Liver (tissue), 9 donors: ENCODE results near the gene EOMES. TPM values are rescaled to one million over a fixed set of nuclear protein-coding genes. Genes with fewer than 3 reads are reported as not detected.

ENCODE experiments used
- DNase-seq: peaks from one replicate; pipeline ENCODE4 v3.0.0-alpha.2; 2017; ENCODE audit warnings: low spot score
- H3K27ac ChIP-seq, 2 donors: one replicate each; pipeline ENCODE4 v1.7.0; 2013; ENCODE audit warnings: inconsistent platforms in 2 of 2, low read length in 2 of 2, control low read depth in 1 of 2, low read depth in 1 of 2, mild to moderate bottlenecking in 1 of 2
- H3K27me3 ChIP-seq, 4 donors: one replicate each; pipeline versions ENCODE4 v1.6.1 to v1.7.0; 2013; ENCODE audit warnings: low read length in 3 of 4, inconsistent platforms in 1 of 4, mild to moderate bottlenecking in 1 of 4, moderate library complexity in 1 of 4; ENCODE audit not compliant: control insufficient read depth in 4 of 4, insufficient read depth in 4 of 4
- H3K36me3 ChIP-seq, 4 donors: one replicate each; pipeline versions ENCODE4 v1.6.1 to v1.7.0; 2013; ENCODE audit warnings: low read length in 3 of 4, mild to moderate bottlenecking in 3 of 4, low read depth in 1 of 4, moderate library complexity in 1 of 4; ENCODE audit not compliant: control insufficient read depth in 4 of 4, insufficient read depth in 3 of 4
- H3K4me1 ChIP-seq, 4 donors: one replicate each; pipeline versions ENCODE4 v1.6.1 to v1.7.0; 2013; ENCODE audit warnings: low read length in 3 of 4, mild to moderate bottlenecking in 3 of 4, moderate library complexity in 1 of 4; ENCODE audit not compliant: control insufficient read depth in 4 of 4, insufficient read depth in 4 of 4
- H3K4me3 ChIP-seq, 3 donors: one replicate each; pipeline versions ENCODE4 v1.6.1 to v1.7.0; 2013; ENCODE audit warnings: low read length in 3 of 3, control low read depth in 1 of 3, low read depth in 1 of 3, mild to moderate bottlenecking in 1 of 3
- H3K9ac ChIP-seq, 2 donors: one replicate each; pipeline ENCODE4 v1.7.0; 2013; ENCODE audit warnings: low read length in 2 of 2, mild to moderate bottlenecking in 2 of 2, moderate library complexity in 2 of 2, control low read depth in 1 of 2, low read depth in 1 of 2
- H3K9me3 ChIP-seq, 4 donors: one replicate each; pipeline versions ENCODE4 v1.6.1 to v1.7.0; 2013; ENCODE audit warnings: low read length in 3 of 4; ENCODE audit not compliant: control insufficient read depth in 4 of 4
- EGR1 ChIP-seq, 2 donors: IDR thresholded peaks; 2 replicates each; pipeline ENCODE4 v1.6.1; 2016 to 2018; ENCODE audit warnings: antibody characterized with exemption in 2 of 2, low read depth in 2 of 2
- FOXA1 ChIP-seq: IDR thresholded peaks from 2 replicates; pipeline ENCODE4 v1.6.1; 2016; ENCODE audit warnings: antibody characterized with exemption
- FOXA2 ChIP-seq: IDR thresholded peaks from 2 replicates; pipeline ENCODE4 v1.6.1; 2016; ENCODE audit warnings: antibody characterized with exemption
- GABPA ChIP-seq, 2 donors: IDR thresholded peaks in 1 of 2; conservative IDR thresholded peaks in 1 of 2; 2 replicates each; pipeline ENCODE4 v1.6.1; 2016; ENCODE audit warnings: antibody characterized with exemption in 2 of 2, mild to moderate bottlenecking in 1 of 2, moderate library complexity in 1 of 2
- HNF4A ChIP-seq, 2 donors: conservative IDR thresholded peaks; 2 replicates each; pipeline ENCODE4 v1.6.1; 2016; ENCODE audit warnings: antibody characterized with exemption in 2 of 2, mild to moderate bottlenecking in 2 of 2
- HNF4G ChIP-seq: IDR thresholded peaks from 2 replicates; pipeline ENCODE4 v1.6.1; 2016; ENCODE audit warnings: antibody characterized with exemption
- JUND ChIP-seq, 2 donors: IDR thresholded peaks; 2 replicates each; pipeline ENCODE4 v1.6.1; 2016; ENCODE audit warnings: antibody characterized with exemption in 2 of 2
- NR2F2 ChIP-seq: IDR thresholded peaks from 2 replicates; pipeline ENCODE4 v1.6.1; 2016; ENCODE audit warnings: antibody characterized with exemption
- RAD21 ChIP-seq, 2 donors: IDR thresholded peaks; 2 replicates each; pipeline ENCODE4 v1.6.1; 2016; ENCODE audit warnings: antibody characterized with exemption in 2 of 2, mild to moderate bottlenecking in 2 of 2
- RXRA ChIP-seq, 2 donors: IDR thresholded peaks; 2 replicates each; pipeline ENCODE4 v1.6.1; 2017 to 2018; ENCODE audit warnings: antibody characterized with exemption in 2 of 2, mild to moderate bottlenecking in 1 of 2
- SP1 ChIP-seq: IDR thresholded peaks from 2 replicates; pipeline ENCODE4 v1.6.1; 2018; ENCODE audit warnings: antibody characterized with exemption, mild to moderate bottlenecking
- TAF1 ChIP-seq: conservative IDR thresholded peaks from 2 replicates; pipeline ENCODE4 v1.6.1; 2016; ENCODE audit warnings: antibody characterized with exemption, mild to moderate bottlenecking
- YY1 ChIP-seq: IDR thresholded peaks from 2 replicates; pipeline ENCODE4 v1.6.1; 2016; ENCODE audit warnings: antibody characterized with exemption, mild to moderate bottlenecking
- WGBS: extraction: QIAGEN DNeasy Blood & Tissue Kit; methylation state at CpG from one replicate; pipeline ENCODE4 v1.1.7; 2013; 5-methylcytosine and 5-hydroxymethylcytosine counted together
- polyA plus RNA-seq, 2 donors: library from polyadenylated mRNA; stranded (reverse) in 1 of 2; unstranded in 1 of 2; fragments of 200-250 nt in 1 of 2; fragments of >200 nt in 1 of 2; fragmentation: Nextera tagmentation in 1 of 2; extraction: Ambion mirVana in 1 of 2; gene quantifications; one replicate each; pipeline versions ENCODE4 v1.2.1 to v1.2.3, GENCODE V29; 2013 to 2015
- total RNA-seq, 2 donors: library from RNA; depleted of rRNA; stranded (reverse); fragments of >200 nt; gene quantifications; one replicate each; pipeline ENCODE4 v1.2.3, GENCODE V29; 2014
- TF ChIP-seq, protein P1 (sequence below): IDR thresholded peaks from 2 replicates; pipeline ENCODE4 v1.6.1; 2016; ENCODE audit warnings: antibody characterized with exemption
- TF ChIP-seq, protein P2 (sequence below): IDR thresholded peaks from 2 replicates; pipeline ENCODE4 v1.6.1; 2016; ENCODE audit warnings: antibody characterized with exemption
- TF ChIP-seq, protein P3 (sequence below): fragments of 150-350 bp; IDR thresholded peaks from 2 replicates; pipeline ENCODE4 v1.5.1; 2017; ENCODE audit warnings: improper control_type of control experiment, low read depth, low read length; ENCODE audit not compliant: missing input control
- TF ChIP-seq, protein P4 (sequence below): IDR thresholded peaks from 2 replicates; pipeline ENCODE4 v1.6.1; 2016; ENCODE audit warnings: antibody characterized with exemption
- TF ChIP-seq, protein P5 (sequence below): IDR thresholded peaks from 2 replicates; pipeline ENCODE4 v1.6.1; 2016; ENCODE audit warnings: antibody characterized with exemption, mild to moderate bottlenecking
- donor health status: healthy.
- donor health status: healthy.
- donor health status: healthy.
- donor health status: healthy.
- donor health status: healthy.

EOMES gene
- total and polyA plus RNA-seq, 4 donors, result 0.39 to 0.75 (median 0.59) TPM

DNA sequence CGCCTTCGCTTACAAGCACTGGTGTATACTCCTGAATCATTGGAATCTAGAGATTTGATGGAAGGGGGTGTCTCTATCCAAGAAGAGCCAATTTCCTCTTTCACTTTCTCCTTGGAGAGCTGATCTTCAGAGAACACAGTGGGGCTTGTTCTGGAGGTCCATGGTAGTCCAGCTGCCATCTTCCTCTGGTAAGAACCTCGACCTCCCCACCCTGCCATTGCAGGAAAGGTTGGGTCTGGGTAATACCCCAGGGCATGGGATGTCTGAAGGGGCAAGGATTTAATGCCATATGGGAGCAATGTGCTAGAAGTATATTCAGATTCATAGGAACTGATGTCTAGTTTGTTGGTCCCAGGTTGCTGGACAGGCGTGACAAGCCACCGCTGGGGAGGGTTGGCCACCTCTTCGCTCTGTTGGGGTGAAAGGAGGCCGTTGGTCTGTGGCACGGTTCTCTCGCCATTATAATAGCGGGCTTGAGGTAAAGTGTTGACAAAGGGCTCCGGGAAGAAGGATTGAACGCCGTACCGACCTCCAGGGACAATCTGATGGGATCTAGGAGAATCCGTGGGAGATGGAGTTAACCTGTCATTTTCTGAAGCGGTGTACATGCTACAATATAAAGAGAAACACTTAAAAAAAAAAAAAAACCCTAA lies 4.8 kb downstream of the EOMES start:
- no peak overlapping the region for H3K9ac ChIP-seq
- 69% methylated on average over 16 of the region's 16 CpGs for WGBS
- no peak for DNase-seq
- no peaks in the 10 kb centered on the region for H3K36me3 ChIP-seq
- H3K27me3 ChIP-seq, result peaks cover 4 to 24% (median 10%) of the 10 kb centered on the region in 4 donors
- H3K4me1 ChIP-seq, result peaks cover 17 to 47% (median 43%) of the 10 kb centered on the region in 4 donors
- H3K9me3 ChIP-seq, result no peaks in the 10 kb centered on the region
- H3K27ac ChIP-seq, result no peak overlapping the region
- TF ChIP-seq YY1 (no peak), HNF4A (conservative IDR thresholded peaks at IDR 0.05) (no peak), JUND (IDR thresholded peaks at IDR 0.05) (no peak), TAF1 (no peak), GABPA (IDR thresholded peaks at IDR 0.05 in 1 of 2, conservative IDR thresholded peaks at IDR 0.05 in 1 of 2) (no peak)
- TF ChIP-seq, protein P1, sequence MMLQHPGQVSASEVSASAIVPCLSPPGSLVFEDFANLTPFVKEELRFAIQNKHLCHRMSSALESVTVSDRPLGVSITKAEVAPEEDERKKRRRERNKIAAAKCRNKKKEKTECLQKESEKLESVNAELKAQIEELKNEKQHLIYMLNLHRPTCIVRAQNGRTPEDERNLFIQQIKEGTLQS, result no peak
- TF ChIP-seq, protein P2, sequence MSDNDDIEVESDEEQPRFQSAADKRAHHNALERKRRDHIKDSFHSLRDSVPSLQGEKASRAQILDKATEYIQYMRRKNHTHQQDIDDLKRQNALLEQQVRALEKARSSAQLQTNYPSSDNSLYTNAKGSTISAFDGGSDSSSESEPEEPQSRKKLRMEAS, result no peak
- TF ChIP-seq, protein P3, sequence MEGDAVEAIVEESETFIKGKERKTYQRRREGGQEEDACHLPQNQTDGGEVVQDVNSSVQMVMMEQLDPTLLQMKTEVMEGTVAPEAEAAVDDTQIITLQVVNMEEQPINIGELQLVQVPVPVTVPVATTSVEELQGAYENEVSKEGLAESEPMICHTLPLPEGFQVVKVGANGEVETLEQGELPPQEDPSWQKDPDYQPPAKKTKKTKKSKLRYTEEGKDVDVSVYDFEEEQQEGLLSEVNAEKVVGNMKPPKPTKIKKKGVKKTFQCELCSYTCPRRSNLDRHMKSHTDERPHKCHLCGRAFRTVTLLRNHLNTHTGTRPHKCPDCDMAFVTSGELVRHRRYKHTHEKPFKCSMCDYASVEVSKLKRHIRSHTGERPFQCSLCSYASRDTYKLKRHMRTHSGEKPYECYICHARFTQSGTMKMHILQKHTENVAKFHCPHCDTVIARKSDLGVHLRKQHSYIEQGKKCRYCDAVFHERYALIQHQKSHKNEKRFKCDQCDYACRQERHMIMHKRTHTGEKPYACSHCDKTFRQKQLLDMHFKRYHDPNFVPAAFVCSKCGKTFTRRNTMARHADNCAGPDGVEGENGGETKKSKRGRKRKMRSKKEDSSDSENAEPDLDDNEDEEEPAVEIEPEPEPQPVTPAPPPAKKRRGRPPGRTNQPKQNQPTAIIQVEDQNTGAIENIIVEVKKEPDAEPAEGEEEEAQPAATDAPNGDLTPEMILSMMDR, result no peak
- TF ChIP-seq, protein P4, sequence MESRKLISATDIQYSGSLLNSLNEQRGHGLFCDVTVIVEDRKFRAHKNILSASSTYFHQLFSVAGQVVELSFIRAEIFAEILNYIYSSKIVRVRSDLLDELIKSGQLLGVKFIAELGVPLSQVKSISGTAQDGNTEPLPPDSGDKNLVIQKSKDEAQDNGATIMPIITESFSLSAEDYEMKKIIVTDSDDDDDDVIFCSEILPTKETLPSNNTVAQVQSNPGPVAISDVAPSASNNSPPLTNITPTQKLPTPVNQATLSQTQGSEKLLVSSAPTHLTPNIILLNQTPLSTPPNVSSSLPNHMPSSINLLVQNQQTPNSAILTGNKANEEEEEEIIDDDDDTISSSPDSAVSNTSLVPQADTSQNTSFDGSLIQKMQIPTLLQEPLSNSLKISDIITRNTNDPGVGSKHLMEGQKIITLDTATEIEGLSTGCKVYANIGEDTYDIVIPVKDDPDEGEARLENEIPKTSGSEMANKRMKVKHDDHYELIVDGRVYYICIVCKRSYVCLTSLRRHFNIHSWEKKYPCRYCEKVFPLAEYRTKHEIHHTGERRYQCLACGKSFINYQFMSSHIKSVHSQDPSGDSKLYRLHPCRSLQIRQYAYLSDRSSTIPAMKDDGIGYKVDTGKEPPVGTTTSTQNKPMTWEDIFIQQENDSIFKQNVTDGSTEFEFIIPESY, result no peak
- H3K4me3 ChIP-seq, result no peak overlapping the region

DNA sequence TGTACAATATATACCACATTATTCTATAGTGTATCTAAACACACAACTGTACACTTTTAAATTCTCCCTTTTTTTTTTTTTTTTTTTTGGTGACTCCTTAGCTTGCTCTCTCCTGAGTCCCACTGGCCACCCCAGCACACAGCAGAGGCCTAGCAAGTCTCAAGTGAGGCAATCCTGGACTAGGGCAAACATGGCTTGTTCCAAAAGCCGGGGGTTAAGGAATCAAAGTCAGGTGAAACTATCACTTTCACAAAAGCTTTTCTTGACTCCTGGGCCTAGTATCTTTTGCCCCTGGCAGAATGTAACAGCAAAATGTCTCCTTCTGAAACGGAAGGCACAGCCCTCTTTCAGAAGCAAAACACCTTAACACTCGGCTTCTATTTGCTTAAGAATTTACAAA lies 5.8 kb downstream of the EOMES start:
- no peak for DNase-seq
- Histone ChIP-seq H3K4me3 (no peak overlapping the region), H3K9ac (peak overlapping the region in 1 of 2 donors; percentile 33), H3K27me3 (peaks cover 3 to 14% (median 10%) of the 10 kb centered on the region in 4 donors), H3K9me3 (no peaks in the 10 kb centered on the region), H3K36me3 (no peaks in the 10 kb centered on the region), H3K27ac (no peak overlapping the region), H3K4me1 (peaks cover 8 to 40% (median 36%) of the 10 kb centered on the region in 4 donors)
- 78% methylated on average over 3 of the region's 3 CpGs for WGBS
- TF ChIP-seq EGR1 (IDR thresholded peaks at IDR 0.05; ENCODE audit: low read depth in 2 of 2), result no peak
- no peak for TF ChIP-seq NR2F2
- no peak for TF ChIP-seq HNF4A (conservative IDR thresholded peaks at IDR 0.05)
- no peak for TF ChIP-seq HNF4G
- TF ChIP-seq TAF1, result no peak
- no peak for TF ChIP-seq RAD21 (IDR thresholded peaks at IDR 0.05)
- TF ChIP-seq, protein P5, sequence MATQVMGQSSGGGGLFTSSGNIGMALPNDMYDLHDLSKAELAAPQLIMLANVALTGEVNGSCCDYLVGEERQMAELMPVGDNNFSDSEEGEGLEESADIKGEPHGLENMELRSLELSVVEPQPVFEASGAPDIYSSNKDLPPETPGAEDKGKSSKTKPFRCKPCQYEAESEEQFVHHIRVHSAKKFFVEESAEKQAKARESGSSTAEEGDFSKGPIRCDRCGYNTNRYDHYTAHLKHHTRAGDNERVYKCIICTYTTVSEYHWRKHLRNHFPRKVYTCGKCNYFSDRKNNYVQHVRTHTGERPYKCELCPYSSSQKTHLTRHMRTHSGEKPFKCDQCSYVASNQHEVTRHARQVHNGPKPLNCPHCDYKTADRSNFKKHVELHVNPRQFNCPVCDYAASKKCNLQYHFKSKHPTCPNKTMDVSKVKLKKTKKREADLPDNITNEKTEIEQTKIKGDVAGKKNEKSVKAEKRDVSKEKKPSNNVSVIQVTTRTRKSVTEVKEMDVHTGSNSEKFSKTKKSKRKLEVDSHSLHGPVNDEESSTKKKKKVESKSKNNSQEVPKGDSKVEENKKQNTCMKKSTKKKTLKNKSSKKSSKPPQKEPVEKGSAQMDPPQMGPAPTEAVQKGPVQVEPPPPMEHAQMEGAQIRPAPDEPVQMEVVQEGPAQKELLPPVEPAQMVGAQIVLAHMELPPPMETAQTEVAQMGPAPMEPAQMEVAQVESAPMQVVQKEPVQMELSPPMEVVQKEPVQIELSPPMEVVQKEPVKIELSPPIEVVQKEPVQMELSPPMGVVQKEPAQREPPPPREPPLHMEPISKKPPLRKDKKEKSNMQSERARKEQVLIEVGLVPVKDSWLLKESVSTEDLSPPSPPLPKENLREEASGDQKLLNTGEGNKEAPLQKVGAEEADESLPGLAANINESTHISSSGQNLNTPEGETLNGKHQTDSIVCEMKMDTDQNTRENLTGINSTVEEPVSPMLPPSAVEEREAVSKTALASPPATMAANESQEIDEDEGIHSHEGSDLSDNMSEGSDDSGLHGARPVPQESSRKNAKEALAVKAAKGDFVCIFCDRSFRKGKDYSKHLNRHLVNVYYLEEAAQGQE, result no peak
- no peak for TF ChIP-seq FOXA1
- TF ChIP-seq SP1, result no peak
- TF ChIP-seq JUND (IDR thresholded peaks at IDR 0.05), result no peak
- no peak for TF ChIP-seq FOXA2
- TF ChIP-seq, protein P3, result no peak
- TF ChIP-seq, protein P4, result no peak
- no peak for TF ChIP-seq RXRA (IDR thresholded peaks at IDR 0.05)
- TF ChIP-seq GABPA (IDR thresholded peaks at IDR 0.05 in 1 of 2, conservative IDR thresholded peaks at IDR 0.05 in 1 of 2), result no peak
- TF ChIP-seq, protein P1, result no peak
- no peak for TF ChIP-seq YY1
